K562 (cell line): ENCODE measurements around the gene ANAPC2. TPM values are rescaled to one million over a fixed set of nuclear protein-coding genes. Genes with fewer than 3 reads are reported as not detected.

Source experiments
- C11orf30 ChIP-seq: fragments of 450-650 bp; IDR thresholded peaks from 2 replicates; pipeline ENCODE4 v1.6.1; 2016; ENCODE audit warnings: low read depth, mild to moderate bottlenecking
- CBX3 ChIP-seq, 2 experiments: IDR thresholded peaks; 1 replicate in 1 of 2; 2 replicates in 1 of 2; pipeline ENCODE4 v1.6.1; 2012; ENCODE audit warnings: inconsistent platforms in 2 of 2, low read length in 2 of 2, borderline replicate concordance in 1 of 2, control low read depth in 1 of 2
- CREM ChIP-seq: IDR thresholded peaks from 2 replicates; pipeline ENCODE4 v1.6.1; 2014; ENCODE audit warnings: antibody characterized with exemption, low read depth
- CTBP1 ChIP-seq: fragments of 450-650 bp; IDR thresholded peaks from 2 replicates; pipeline ENCODE4 v1.6.1; 2016; ENCODE audit warnings: borderline replicate concordance
- HDAC1 ChIP-seq, 2 experiments: fragments of 450-650 bp; IDR thresholded peaks; 2 replicates each; pipeline ENCODE4 v1.6.1; 2016 to 2017; ENCODE audit warnings: inconsistent platforms in 1 of 2, mild to moderate bottlenecking in 1 of 2, moderate library complexity in 1 of 2
- JUN ChIP-seq, 2 experiments: sonication (generic) in 1 of 2; formaldehyde crosslinking in 1 of 2; IDR thresholded peaks; 2 replicates each; pipeline versions ENCODE4 v1.6.1 to v1.8.0; 2012 to 2022; ENCODE audit warnings: borderline replicate concordance in 2 of 2, mild to moderate bottlenecking in 2 of 2, improper control_type of control experiment in 1 of 2, low read depth in 1 of 2, low read length in 1 of 2, missing genetic modification reagents in 1 of 2
- NCOA1 ChIP-seq: fragments of 450-650 bp; IDR thresholded peaks from 2 replicates; pipeline ENCODE4 v1.6.1; 2016; ENCODE audit warnings: low read depth
- NEUROD1 ChIP-seq: fragments of 150-350 bp; IDR thresholded peaks from 2 replicates; pipeline ENCODE4 v1.6.1; 2014; ENCODE audit warnings: borderline replicate concordance, low read length, low read depth; ENCODE audit not compliant: partially characterized antibody
- OTX1 ChIP-seq: fragments of 450-650 bp; formaldehyde crosslinking; IDR thresholded peaks from 2 replicates; pipeline ENCODE4 v1.4.0; 2022; ENCODE audit warnings: mild to moderate bottlenecking
- SPI1 ChIP-seq: IDR thresholded peaks from 2 replicates; pipeline ENCODE4 v1.6.1; 2011; ENCODE audit warnings: low read depth, low read length, control low read depth, borderline replicate concordance
- SRF ChIP-seq, 2 experiments: fragments of 250-450, 450-650 bp in 1 of 2; sonication (Bioruptor Pico) in 1 of 2; sonication (generic) in 1 of 2; formaldehyde crosslinking; IDR thresholded peaks; 2 replicates each; pipeline versions ENCODE4 v1.5.0 to v1.5.1; 2020 to 2022; ENCODE audit warnings: mild to moderate bottlenecking in 1 of 2, missing genetic modification reagents in 1 of 2
- TAF15 ChIP-seq: fragments of 200-400 bp; formaldehyde crosslinking; IDR thresholded peaks from 2 replicates; pipeline ENCODE4 v1.6.1; 2017; ENCODE audit warnings: mild to moderate bottlenecking, low read depth, low read length, moderate library complexity
- THAP12 ChIP-seq: fragments of 250-450 bp; sonication (Bioruptor Pico); IDR thresholded peaks from 2 replicates; pipeline ENCODE4 v1.9.0; 2021; ENCODE audit warnings: mild to moderate bottlenecking, inconsistent platforms
- TRIM25 ChIP-seq: fragments of 450-650 bp; IDR thresholded peaks from 2 replicates; pipeline ENCODE4 v1.7.0; 2016; ENCODE audit warnings: borderline replicate concordance
- ZC3H8 ChIP-seq: fragments of 450-650 bp; IDR thresholded peaks from 2 replicates; pipeline ENCODE4 v1.6.1; 2017
- ZFP36 ChIP-seq: fragments of 150-350 bp; IDR thresholded peaks from 2 replicates; pipeline ENCODE4 v1.6.1; 2018; ENCODE audit warnings: low read length, low read depth; ENCODE audit not compliant: partially characterized antibody
- ZNF146 ChIP-seq: IDR thresholded peaks from one replicate; pipeline ENCODE4 v1.6.1; 2018; ENCODE audit warnings: missing compliant biosample characterization; ENCODE audit not compliant: unreplicated experiment
- ZNF239 ChIP-seq: fragments of 250-450 bp; sonication (Bioruptor Pico); IDR thresholded peaks from 2 replicates; pipeline ENCODE4 v1.4.0; 2020; ENCODE audit warnings: mild to moderate bottlenecking
- ZNF282 ChIP-seq: sonication (generic); formaldehyde crosslinking; IDR thresholded peaks from 2 replicates; pipeline ENCODE4 v1.8.1; 2023; ENCODE audit warnings: missing genetic modification reagents
- ZNF507 ChIP-seq: conservative IDR thresholded peaks from 2 replicates; pipeline ENCODE4 v1.6.1; 2017; ENCODE audit warnings: missing genetic modification characterization, missing compliant biosample characterization
- ZNF639 ChIP-seq, 2 experiments: fragments of 200-800 bp in 1 of 2; sonication (Bioruptor generic) in 1 of 2; sonication (generic) in 1 of 2; formaldehyde crosslinking in 1 of 2; IDR thresholded peaks in 1 of 2; conservative IDR thresholded peaks in 1 of 2; 2 replicates each; pipeline versions ENCODE4 v1.5.0 to v1.6.1; 2016 to 2020; ENCODE audit warnings: missing compliant biosample characterization in 1 of 2, missing genetic modification characterization in 1 of 2, missing genetic modification reagents in 1 of 2
- polyA plus RNA-seq, 8 experiments: library from polyadenylated mRNA; depleted of rRNA in 4 of 8; stranded (reverse) in 5 of 8; unstranded in 3 of 8; fragments of >200 nt; fragmentation: Nextera tagmentation in 2 of 8; fragmentation: Illumina TruSeq in 1 of 8; extraction: Ambion mirVana in 2 of 8; extraction: Trizol in 1 of 8; gene quantifications; 2 replicates each; pipeline versions ENCODE4 v1.2.1 to v1.2.3, GENCODE V29; 2011 to 2014; ENCODE audit warnings: inconsistent platforms in 1 of 8, missing spikeins in 1 of 8
- total RNA-seq, 7 experiments: library from RNA; depleted of rRNA in 6 of 7; stranded (reverse); fragments of >200 nt in 6 of 7; fragmentation: Illumina TruSeq in 2 of 7; extraction: Trizol in 2 of 7; gene quantifications; 2 replicates each; pipeline versions ENCODE4 v1.2.1 to v1.2.3, GENCODE V29; 2011 to 2021; ENCODE audit warnings: low replicate concordance in 1 of 7

Gene ANAPC2
- total and polyA plus RNA-seq, 9 of the 15 experiments (the other 6 are each of a cell fraction or from before 2014, with no cell fraction given), result 0.11 to 56.5 (median 17.1) TPM; not detected in 1

- 0 out of 2 replicates have a peak, but pooled peaks have one; percentile 18 for TF ChIP-seq THAP12 (CRISPR knock-in tag)
- 0 out of 4 replicates have a peak, but pooled peaks of 1 of the 2 experiments have one; percentile 48 for TF ChIP-seq SRF (CRISPR knock-in tag; IDR thresholded peaks at IDR 0.05)
- peak; percentile 79 for TF ChIP-seq CREM
- peak; percentile 20; the same call in 1 of the 2 replicates for TF ChIP-seq ZNF239
- TF ChIP-seq SPI1, result peak; percentile 95
- TF ChIP-seq TAF15, result no peak
- TF ChIP-seq ZNF282 (CRISPR knock-in tag), result no peak
- TF ChIP-seq ZC3H8, result no peak
- TF ChIP-seq NCOA1, result peak; percentile 57; the same call in 1 of the 2 replicates
- 0 out of 4 replicates have a peak, but pooled peaks of 1 of the 2 experiments have one; percentile 72 for TF ChIP-seq ZNF639 (CRISPR knock-in tag; conservative IDR thresholded peaks at IDR 0.05 in 1 of 2, IDR thresholded peaks at IDR 0.05 in 1 of 2)
- TF ChIP-seq C11orf30, result peak; percentile 58; the same call in 1 of the 2 replicates
- peak; percentile 70; the same call in 1 of the 2 replicates for TF ChIP-seq JUN (IDR thresholded peaks at IDR 0.05; ENCODE audit: borderline replicate concordance, low read depth, low read length)
- no peak for TF ChIP-seq JUN (CRISPR knock-in tag; IDR thresholded peaks at IDR 0.05; ENCODE audit: borderline replicate concordance)
- TF ChIP-seq ZNF507 (tag), result no peak
- peak in 1 of 2 experiments; percentile 45; a peak in 1 of 3 replicates for TF ChIP-seq CBX3 (IDR thresholded peaks at IDR 0.05; ENCODE audit: borderline replicate concordance in 1 of 2, low read length in 2 of 2)
- peak; percentile 85 for TF ChIP-seq NEUROD1
- TF ChIP-seq ZNF146 (CRISPR knock-in tag), result no peak
- peak; percentile 39 for TF ChIP-seq ZFP36
- TF ChIP-seq TRIM25, result no peak
- peak in 1 of 2 experiments; percentile 91; a peak in 2 of 4 replicates for TF ChIP-seq HDAC1 (IDR thresholded peaks at IDR 0.05)
- TF ChIP-seq CTBP1, result peak; percentile 91; the same call in 1 of the 2 replicates
- TF ChIP-seq OTX1, result 0 out of 2 replicates have a peak, but pooled peaks have one; percentile 57
These were observed 30.5 kb upstream of the ANAPC2 start (continued) for GRCh38 chr9:137218754-137219271.
